NCI-H345 treated with DMSO at 0.1 percent for 48 hours (cell line): Measurements from ENCODE around the gene ZBTB8A.

Source experiments
- DNase-seq: peaks from one replicate; lab custom pipeline; 2025; ENCODE audit not compliant: unreplicated experiment; lab: John Stamatoyannopoulos, UW

Gene ZBTB8A

DNA sequence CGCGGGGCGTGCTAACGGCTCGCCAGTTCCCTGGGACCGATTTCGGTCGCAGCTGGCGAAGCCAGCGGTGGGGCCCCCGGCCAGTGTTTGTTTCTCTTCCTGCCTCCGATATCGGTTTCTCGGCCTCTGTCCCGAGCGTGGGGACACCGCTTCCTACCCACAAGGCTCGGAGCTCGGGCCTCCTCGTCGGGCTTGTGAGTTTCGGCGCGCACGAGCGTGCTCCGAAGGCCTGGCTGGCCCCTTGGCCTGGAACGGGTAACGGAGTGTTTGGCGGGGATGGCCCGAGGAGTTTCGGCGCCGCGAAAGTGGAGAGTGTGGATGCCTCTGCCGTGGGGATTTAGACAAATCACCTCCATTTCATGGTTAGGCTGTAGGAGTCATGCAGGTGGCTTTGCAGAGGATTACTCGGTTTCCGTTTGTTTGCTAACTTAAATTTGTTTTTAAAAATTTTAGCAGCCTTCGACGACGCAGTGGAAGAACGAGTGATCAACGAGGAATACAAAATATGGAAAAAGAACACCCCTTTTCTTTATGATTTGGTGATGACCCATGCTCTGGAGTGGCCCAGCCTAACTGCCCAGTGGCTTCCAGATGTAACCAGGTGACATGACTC lies 112.3 kb downstream of the ZBTB8A start:
- DNase-seq, result no peak

DNA sequence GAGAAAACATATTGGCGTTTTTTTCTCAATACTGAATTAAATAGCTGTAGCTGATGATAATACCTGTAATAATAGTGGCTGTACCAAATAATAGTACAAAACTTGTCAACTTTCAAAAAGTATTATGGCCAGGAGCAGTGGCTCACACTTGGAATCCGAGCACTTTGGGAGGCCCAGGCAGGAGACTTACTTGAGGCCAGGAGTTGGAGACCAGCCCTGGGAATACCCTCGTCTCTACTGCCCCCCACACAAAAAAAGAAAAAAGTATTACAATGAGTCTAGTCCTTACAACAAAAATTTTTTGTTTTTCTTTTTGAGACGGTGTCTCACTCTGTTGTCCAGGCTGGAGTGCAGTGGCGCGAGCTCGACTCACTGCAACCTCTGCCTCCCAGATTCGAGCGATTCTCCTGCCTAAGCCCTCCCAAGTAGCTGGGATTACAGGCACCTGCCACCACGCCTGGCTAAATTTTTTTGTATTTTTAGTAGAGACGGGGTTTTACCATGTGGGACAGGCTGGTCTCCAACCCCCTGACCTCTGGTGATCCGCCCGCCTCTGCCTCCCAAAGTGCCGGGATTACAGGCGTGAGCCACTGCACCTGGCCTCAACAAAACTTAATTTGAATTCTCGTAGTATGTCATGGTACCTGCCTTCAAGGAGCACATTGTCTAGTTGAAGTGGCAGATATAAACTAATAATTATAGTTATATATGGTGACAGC lies 113.2 kb downstream of the ZBTB8A start:
- DNase-seq, result no peak
